HEK293T (cell line): ENCODE data around the gene CSTF2T.

ENCODE experiments used
- CTCF ChIA-PET: fragments of 350-600 bp; formaldehyde crosslinking; extraction: SDS; loops from one replicate; lab custom pipeline; 2021; ENCODE audit warnings: antibody characterized with exemption, inconsistent platforms; lab: Yijun Ruan, JAX
- POLR2A ChIA-PET: fragments of 350-600 bp; formaldehyde crosslinking; extraction: SDS; loops from one replicate; lab custom pipeline; 2020; ENCODE audit warnings: antibody characterized with exemption, inconsistent platforms; lab: Yijun Ruan, JAX
- DNase-seq: peaks from one replicate; pipeline ENCODE4 v3.0.0; 2012; ENCODE audit warnings: mixed read lengths; ENCODE audit errors: extremely low spot score
- ARNT ChIP-seq: fragments of 450-650 bp; IDR thresholded peaks from 2 replicates; pipeline ENCODE4 v1.6.1; 2017; ENCODE audit warnings: mild to moderate bottlenecking
- BHLHE40 ChIP-seq: fragments of 450-650 bp; IDR thresholded peaks from 2 replicates; pipeline ENCODE4 v1.6.1; 2016; ENCODE audit warnings: mild to moderate bottlenecking, moderate library complexity, borderline replicate concordance
- CTBP1 ChIP-seq: fragments of 450-650 bp; IDR thresholded peaks from 2 replicates; pipeline ENCODE4 v1.6.1; 2016; ENCODE audit warnings: borderline replicate concordance
- ELF4 ChIP-seq: fragments of 450-650 bp; IDR thresholded peaks from 2 replicates; pipeline ENCODE4 v1.6.1; 2017; ENCODE audit warnings: antibody characterized with exemption
- FOXA1 ChIP-seq: fragments of 450-650 bp; IDR thresholded peaks from 2 replicates; pipeline ENCODE4 v1.6.1; 2016; ENCODE audit warnings: mild to moderate bottlenecking
- FOXK2 ChIP-seq: fragments of 450-650 bp; IDR thresholded peaks from 2 replicates; pipeline ENCODE4 v1.6.1; 2016; ENCODE audit warnings: mild to moderate bottlenecking
- FOXM1 ChIP-seq: fragments of 450-650 bp; IDR thresholded peaks from 2 replicates; pipeline ENCODE4 v1.6.1; 2017; ENCODE audit warnings: mild to moderate bottlenecking, borderline replicate concordance
- HDGF ChIP-seq: fragments of 450-650 bp; IDR thresholded peaks from 2 replicates; pipeline ENCODE4 v1.6.1; 2017; ENCODE audit warnings: antibody characterized with exemption, borderline replicate concordance
- L3MBTL2 ChIP-seq: fragments of 450-650 bp; conservative IDR thresholded peaks from 2 replicates; pipeline ENCODE4 v1.6.1; 2016; ENCODE audit warnings: mild to moderate bottlenecking
- LEF1 ChIP-seq: fragments of 450-650 bp; IDR thresholded peaks from 2 replicates; pipeline ENCODE4 v1.6.1; 2017; ENCODE audit warnings: mild to moderate bottlenecking, borderline replicate concordance
- NFRKB ChIP-seq: fragments of 450-650 bp; IDR thresholded peaks from 2 replicates; pipeline ENCODE4 v1.6.1; 2016; ENCODE audit warnings: mild to moderate bottlenecking, moderate library complexity
- PKNOX1 ChIP-seq: fragments of 450-650 bp; IDR thresholded peaks from 2 replicates; pipeline ENCODE4 v1.6.1; 2016
- SP1 ChIP-seq: fragments of 450-650 bp; IDR thresholded peaks from 2 replicates; pipeline ENCODE4 v1.6.1; 2017
- SUZ12 ChIP-seq: fragments of 450-650 bp; IDR thresholded peaks from 2 replicates; pipeline ENCODE4 v1.6.1; 2016; ENCODE audit warnings: mild to moderate bottlenecking
- TARDBP ChIP-seq: fragments of 450-650 bp; IDR thresholded peaks from 2 replicates; pipeline ENCODE4 v1.6.1; 2016
- ZNF384 ChIP-seq: fragments of 450-650 bp; IDR thresholded peaks from 2 replicates; pipeline ENCODE4 v1.6.1; 2016

Gene CSTF2T

DNA sequence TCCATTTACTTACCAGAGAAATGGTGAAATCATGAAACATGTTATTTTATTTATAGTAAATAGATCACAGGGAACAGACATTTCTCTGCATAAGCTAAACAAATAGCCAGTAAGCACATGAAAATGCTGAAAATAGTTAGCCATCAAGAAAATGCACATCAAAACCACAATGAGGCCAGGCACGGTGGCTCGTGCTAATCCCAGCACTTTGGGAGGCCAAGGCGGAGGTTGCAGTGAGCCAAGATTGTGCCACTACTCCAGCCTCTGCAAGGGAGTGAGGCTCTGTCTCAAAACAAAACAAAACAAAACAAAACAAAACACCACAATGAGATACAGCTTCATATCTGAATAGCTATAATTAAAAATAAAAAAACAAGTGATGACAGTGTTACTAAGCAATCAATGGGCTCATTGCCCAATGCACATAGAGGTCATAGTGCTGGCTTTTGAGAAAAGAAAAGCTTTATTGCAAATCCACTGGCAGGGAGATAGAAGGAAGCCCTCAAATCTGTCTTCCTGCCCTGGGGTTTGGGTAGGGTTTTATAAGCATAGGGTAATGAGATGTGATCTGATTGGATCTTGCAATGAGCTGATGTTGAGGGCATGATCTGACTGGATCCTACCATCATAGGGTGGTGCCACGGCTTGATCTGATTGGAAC is 16.2 kb downstream of the CSTF2T start:
- TF ChIP-seq HDGF: no peak
- no peak for TF ChIP-seq FOXK2
- TF ChIP-seq FOXM1: no peak
- TF ChIP-seq SUZ12: no peak
- TF ChIP-seq TARDBP: no peak
- no peak for TF ChIP-seq NFRKB
- no peak for TF ChIP-seq L3MBTL2
- TF ChIP-seq BHLHE40: no peak
- TF ChIP-seq ZNF384: no peak
- TF ChIP-seq ARNT: no peak
- TF ChIP-seq CTBP1: no peak
- TF ChIP-seq SP1: no peak
- TF ChIP-seq LEF1: no peak
- TF ChIP-seq PKNOX1: no peak
- TF ChIP-seq ELF4: no peak
- no peak for TF ChIP-seq FOXA1
- no peak for DNase-seq
- ChIA-PET CTCF (no interaction called here), POLR2A (interaction anchor here (1.4 kb wide), 1 partner anchor 17 kb away, joined by 3 read pairs; the partner anchor contains the start of gene CSTF2T)

- ChIA-PET CTCF (no interaction called here), POLR2A (no interaction called here)
- no peak for TF ChIP-seq LEF1
- no peak for TF ChIP-seq BHLHE40
- no peak for TF ChIP-seq FOXM1
- no peak for TF ChIP-seq SUZ12
- TF ChIP-seq HDGF: no peak
- TF ChIP-seq FOXA1: no peak
- TF ChIP-seq NFRKB: no peak
- TF ChIP-seq PKNOX1: no peak
- TF ChIP-seq ELF4: no peak
- TF ChIP-seq CTBP1: no peak
- no peak for TF ChIP-seq L3MBTL2
- TF ChIP-seq ARNT: no peak
- no peak for TF ChIP-seq TARDBP
- TF ChIP-seq FOXK2: no peak
- TF ChIP-seq SP1: no peak
- no peak for TF ChIP-seq ZNF384
- no peak for DNase-seq
Observed at GRCh38 chr10:51679841-51680240, 19.6 kb downstream of the CSTF2T start.

DNA sequence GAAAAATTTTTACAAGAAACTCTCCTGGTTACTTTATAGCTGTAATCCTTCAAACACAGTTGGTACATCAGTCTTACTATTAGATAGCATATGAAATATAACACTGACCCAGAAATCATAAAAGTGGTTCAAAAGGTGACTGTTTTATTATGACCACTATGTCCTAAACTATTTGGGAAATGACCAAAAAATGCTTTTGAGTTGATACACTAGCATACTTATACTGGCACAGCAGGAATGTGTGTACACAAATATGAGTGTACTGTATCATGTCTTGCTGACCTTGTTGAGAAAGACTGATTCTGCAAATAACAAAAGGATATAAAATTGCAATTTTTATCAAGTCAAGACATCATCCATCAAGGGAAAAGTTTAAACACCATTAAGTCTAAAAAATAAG is 24.3 kb downstream of the CSTF2T start:
- no peak for DNase-seq
- TF ChIP-seq ZNF384 (no peak), NFRKB (no peak), SP1 (no peak), TARDBP (no peak), FOXM1 (no peak), SUZ12 (no peak), ELF4 (no peak), ARNT (no peak), HDGF (no peak), FOXA1 (no peak)
- CTCF ChIA-PET: no interaction called here
- POLR2A ChIA-PET: no interaction called here

GRCh38 chr10:51672039-51672535 is 27.3 kb downstream of the CSTF2T start:
- CTCF ChIA-PET: no interaction called here
- TF ChIP-seq TARDBP: no peak
- TF ChIP-seq SUZ12: no peak
- TF ChIP-seq BHLHE40: no peak
- TF ChIP-seq FOXM1: no peak
- TF ChIP-seq LEF1: no peak
- TF ChIP-seq L3MBTL2: no peak
- no peak for TF ChIP-seq PKNOX1
- TF ChIP-seq SP1: no peak
- TF ChIP-seq NFRKB: no peak
- TF ChIP-seq CTBP1: no peak
- no peak for TF ChIP-seq FOXK2
- no peak for TF ChIP-seq FOXA1
- no peak for TF ChIP-seq ARNT
- no peak for TF ChIP-seq ZNF384
- TF ChIP-seq HDGF: no peak
- TF ChIP-seq ELF4: no peak
- no peak for DNase-seq
- POLR2A ChIA-PET: no interaction called here

DNA sequence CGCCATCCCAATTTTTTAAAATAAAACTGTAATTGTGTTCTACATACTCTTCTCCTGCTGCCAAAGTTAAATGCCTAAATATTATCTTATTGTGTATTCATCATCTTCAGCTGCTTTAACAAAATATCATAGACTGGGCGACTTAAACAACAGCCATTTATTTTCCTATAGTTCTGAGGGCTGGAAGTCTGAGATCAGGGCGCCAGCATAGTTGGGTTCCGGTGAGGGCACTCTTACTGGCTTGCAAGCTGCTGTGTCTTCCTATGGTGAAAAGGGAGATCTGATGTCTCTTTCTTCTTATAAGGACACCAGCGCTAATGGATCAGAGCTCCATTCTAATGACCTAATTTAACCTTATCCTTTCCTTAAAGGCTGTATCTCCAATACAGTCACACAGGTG is 30.4 kb downstream of the CSTF2T start:
- POLR2A ChIA-PET: no interaction called here
- CTCF ChIA-PET: no interaction called here
- no peak for TF ChIP-seq LEF1
- no peak for TF ChIP-seq SP1
- no peak for TF ChIP-seq ARNT
- no peak for TF ChIP-seq ZNF384
- no peak for TF ChIP-seq FOXM1
- TF ChIP-seq BHLHE40: no peak
- TF ChIP-seq CTBP1: no peak
- no peak for TF ChIP-seq NFRKB
- TF ChIP-seq ELF4: no peak
- no peak for TF ChIP-seq SUZ12
- TF ChIP-seq TARDBP: no peak
- no peak for TF ChIP-seq L3MBTL2
- no peak for TF ChIP-seq FOXK2
- no peak for TF ChIP-seq HDGF
- TF ChIP-seq PKNOX1: no peak

More for the DNA sequence above, 30.4 kb downstream of the CSTF2T start:
- DNase-seq: no peak
